ENCODE measurements around the gene PPP2R3B. TPM values are rescaled to one million over a fixed set of nuclear protein-coding genes. Genes with fewer than 3 reads are reported as not detected.

Gene PPP2R3B
- total RNA-seq, 1 donor from 2014 or later = 15.4 TPM

DNA sequence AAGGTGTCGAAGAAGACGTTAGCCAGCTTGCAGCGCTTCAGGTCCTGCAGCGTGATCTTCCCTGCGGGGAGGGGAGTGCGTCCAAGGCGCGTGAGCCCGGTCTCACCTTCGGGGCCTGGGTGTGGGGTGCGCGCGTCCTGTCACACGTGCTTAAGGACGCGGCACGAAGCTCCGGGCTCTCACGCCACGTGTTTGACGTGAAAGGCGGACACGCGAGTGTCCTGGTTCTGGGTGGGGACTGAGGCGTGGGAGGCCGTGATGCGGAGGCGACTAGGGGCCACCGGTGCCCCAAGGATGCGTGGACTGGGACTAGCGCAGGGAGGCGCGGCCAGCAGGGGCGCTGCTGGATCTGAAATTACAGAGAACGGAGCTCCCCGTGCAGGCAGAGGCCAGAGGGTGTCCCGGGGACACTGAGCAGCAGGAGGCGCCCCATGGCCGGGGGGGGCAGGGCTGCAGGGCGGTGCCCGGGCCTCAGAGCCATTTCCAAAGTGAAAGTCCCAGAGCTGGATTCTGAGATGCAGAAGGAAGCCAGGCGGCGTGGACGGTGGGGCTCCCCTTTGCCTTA lies 47.8 kb downstream of the PPP2R3B start:
- peaks cover 37% of the 10 kb centered on the region for H3K36me3 Mint-ChIP-seq (ENCODE audit: low read depth)
- intact Hi-C loops (cut with micrococcal nuclease) = no loop called here
- CTCF ChIA-PET = no interaction called here

DNA sequence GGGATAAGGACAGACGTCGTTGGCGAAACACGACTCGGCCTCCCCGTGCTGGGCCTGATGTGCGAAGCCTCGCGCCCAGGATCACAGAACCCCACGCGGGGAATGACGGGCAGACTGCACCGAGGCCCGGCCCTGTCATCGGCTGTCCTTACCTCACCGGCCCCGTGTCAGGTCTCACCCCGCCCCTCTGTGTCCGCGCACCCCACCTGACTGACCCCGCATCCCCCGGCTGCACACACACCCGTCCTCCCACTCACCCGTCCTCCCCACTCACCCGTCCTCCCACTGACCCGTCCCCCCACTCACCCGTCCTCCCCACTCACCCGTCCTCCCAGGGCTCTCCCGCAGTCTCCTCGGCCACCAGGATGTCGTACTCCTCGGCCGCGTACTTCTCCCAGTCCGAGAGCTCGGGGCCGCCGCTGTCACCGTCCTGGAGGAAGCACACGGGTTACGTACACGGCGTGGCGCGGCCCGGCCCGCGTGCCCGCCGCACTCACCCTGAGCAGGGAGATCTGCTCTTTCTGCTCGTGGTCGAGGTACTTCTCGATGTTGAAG lies 48.3 kb downstream of the PPP2R3B start:
- Mint-ChIP-seq H3K36me3 (ENCODE audit: low read depth) (peaks cover 37% of the 10 kb centered on the region), H3K4me1 (no peaks in the 10 kb centered on the region), H3K27me3 (no peaks in the 10 kb centered on the region), H3K9me3 (no peaks in the 10 kb centered on the region), H3K4me3 (no peak overlapping the region), H3K27ac (no peak overlapping the region)
- no peak for DNase-seq
- TF ChIP-seq, protein P1, sequence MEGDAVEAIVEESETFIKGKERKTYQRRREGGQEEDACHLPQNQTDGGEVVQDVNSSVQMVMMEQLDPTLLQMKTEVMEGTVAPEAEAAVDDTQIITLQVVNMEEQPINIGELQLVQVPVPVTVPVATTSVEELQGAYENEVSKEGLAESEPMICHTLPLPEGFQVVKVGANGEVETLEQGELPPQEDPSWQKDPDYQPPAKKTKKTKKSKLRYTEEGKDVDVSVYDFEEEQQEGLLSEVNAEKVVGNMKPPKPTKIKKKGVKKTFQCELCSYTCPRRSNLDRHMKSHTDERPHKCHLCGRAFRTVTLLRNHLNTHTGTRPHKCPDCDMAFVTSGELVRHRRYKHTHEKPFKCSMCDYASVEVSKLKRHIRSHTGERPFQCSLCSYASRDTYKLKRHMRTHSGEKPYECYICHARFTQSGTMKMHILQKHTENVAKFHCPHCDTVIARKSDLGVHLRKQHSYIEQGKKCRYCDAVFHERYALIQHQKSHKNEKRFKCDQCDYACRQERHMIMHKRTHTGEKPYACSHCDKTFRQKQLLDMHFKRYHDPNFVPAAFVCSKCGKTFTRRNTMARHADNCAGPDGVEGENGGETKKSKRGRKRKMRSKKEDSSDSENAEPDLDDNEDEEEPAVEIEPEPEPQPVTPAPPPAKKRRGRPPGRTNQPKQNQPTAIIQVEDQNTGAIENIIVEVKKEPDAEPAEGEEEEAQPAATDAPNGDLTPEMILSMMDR (IDR thresholded peaks at IDR 0.05) = no peak
- POLR2A ChIA-PET = no interaction called here
- no peak for ATAC-seq (ENCODE audit: low read depth)
- intact Hi-C loops (cut with micrococcal nuclease) = no loop called here
- CTCF ChIA-PET = no interaction called here

More for the DNA sequence above, 47.8 kb downstream of the PPP2R3B start:
- H3K4me3 Mint-ChIP-seq = no peak overlapping the region
- no peaks in the 10 kb centered on the region for H3K9me3 Mint-ChIP-seq
- H3K27me3 Mint-ChIP-seq = no peaks in the 10 kb centered on the region
- no peak overlapping the region for H3K27ac Mint-ChIP-seq
- TF ChIP-seq, protein P1 (IDR thresholded peaks at IDR 0.05) = no peak
- POLR2A ChIA-PET = no interaction called here
- ATAC-seq (ENCODE audit: low read depth) (no peak), DNase-seq (no peak)
- no peaks in the 10 kb centered on the region for H3K4me1 Mint-ChIP-seq

DNA sequence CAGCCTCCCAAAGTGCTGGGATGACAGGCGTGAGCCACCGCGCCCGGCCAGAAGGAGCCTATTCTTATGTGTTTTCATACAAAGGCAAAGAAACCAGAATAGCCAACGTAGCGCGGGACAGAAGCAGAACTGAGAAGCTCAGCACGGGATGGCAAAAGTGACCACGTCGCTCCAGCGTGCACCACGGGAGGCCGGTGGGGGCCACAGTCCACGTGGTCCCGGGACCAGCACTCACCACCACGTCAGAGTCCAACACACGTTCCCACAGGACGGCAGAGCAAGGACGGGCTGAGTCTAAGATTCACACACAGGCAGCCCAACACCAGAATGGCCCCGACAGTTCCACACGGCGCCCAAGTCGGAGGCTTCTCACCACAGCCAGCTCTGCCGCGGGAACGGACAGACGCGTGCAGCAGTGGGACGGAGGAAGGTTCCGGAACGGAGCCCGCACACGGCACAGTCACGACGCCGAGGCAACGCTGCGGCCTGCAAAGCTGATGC lies 49.3 kb downstream of the PPP2R3B start:
- TF ChIP-seq, protein P1 (IDR thresholded peaks at IDR 0.05) = no peak
- DNase-seq = no peak
- no peak overlapping the region for H3K4me3 Mint-ChIP-seq
- ChIA-PET CTCF (no interaction called here), POLR2A (no interaction called here)
- no peak for ATAC-seq (ENCODE audit: low read depth)
- intact Hi-C loops (cut with micrococcal nuclease) = no loop called here
- H3K9me3 Mint-ChIP-seq = no peaks in the 10 kb centered on the region
- H3K27me3 Mint-ChIP-seq = no peaks in the 10 kb centered on the region
- H3K27ac Mint-ChIP-seq = no peak overlapping the region
- peaks cover 37% of the 10 kb centered on the region for H3K36me3 Mint-ChIP-seq (ENCODE audit: low read depth)
- no peaks in the 10 kb centered on the region for H3K4me1 Mint-ChIP-seq

DNA sequence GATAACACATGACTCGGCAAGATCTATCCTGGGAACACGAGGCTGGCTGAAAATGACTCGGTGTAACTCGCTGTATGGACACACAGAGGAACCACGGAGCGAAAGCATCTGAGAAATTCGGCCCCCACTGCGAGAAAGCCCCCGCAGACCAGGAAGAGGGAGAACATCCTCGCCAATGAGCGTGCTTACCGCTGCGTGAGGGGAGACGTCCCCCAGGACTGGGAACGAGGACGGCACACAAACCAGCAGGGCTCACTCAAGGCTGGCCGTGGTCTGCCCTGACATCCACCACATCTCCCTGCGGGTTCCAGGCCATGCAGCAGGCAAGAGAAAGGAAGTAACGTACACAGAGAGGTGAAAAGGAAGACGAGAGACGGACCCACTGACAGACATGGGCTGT lies 50.5 kb downstream of the PPP2R3B start:
- Mint-ChIP-seq H3K4me3 (no peak overlapping the region), H3K27ac (no peak overlapping the region), H3K36me3 (ENCODE audit: low read depth) (peaks cover 33% of the 10 kb centered on the region), H3K9me3 (no peaks in the 10 kb centered on the region), H3K27me3 (no peaks in the 10 kb centered on the region), H3K4me1 (peaks cover 4% of the 10 kb centered on the region)
- no peak for ATAC-seq (ENCODE audit: low read depth)
- DNase-seq = no peak
- intact Hi-C loops (cut with micrococcal nuclease) = no loop called here
- POLR2A ChIA-PET = no interaction called here
- CTCF ChIA-PET = no interaction called here
- TF ChIP-seq, protein P1 (IDR thresholded peaks at IDR 0.05) = no peak

DNA sequence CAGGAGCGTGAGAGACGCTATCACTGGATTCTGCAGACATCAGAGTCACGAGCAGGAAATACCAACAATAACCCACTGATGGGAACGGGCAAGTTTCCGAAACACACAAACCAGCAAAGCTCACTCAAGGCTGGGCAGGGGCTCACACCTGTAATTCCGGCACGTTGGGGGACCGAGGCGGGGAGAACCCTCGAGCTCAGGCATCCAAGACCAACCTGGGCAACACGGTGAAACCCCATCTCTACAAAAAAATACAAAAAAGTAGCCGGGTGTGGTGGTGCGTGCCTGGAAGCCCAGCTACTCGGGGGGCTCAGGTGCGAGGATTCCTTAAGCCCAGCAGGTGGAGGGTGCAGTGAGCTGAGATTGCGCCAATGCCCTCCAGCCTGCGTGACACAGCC lies 51.0 kb downstream of the PPP2R3B start:
- Mint-ChIP-seq H3K4me3 (no peak overlapping the region), H3K27ac (no peak overlapping the region), H3K27me3 (no peaks in the 10 kb centered on the region), H3K4me1 (peaks cover 4% of the 10 kb centered on the region), H3K9me3 (no peaks in the 10 kb centered on the region), H3K36me3 (ENCODE audit: low read depth) (peaks cover 31% of the 10 kb centered on the region)
- CTCF ChIA-PET = no interaction called here
- POLR2A ChIA-PET = no interaction called here
- intact Hi-C loops (cut with micrococcal nuclease) = no loop called here
- DNase-seq (no peak), ATAC-seq (ENCODE audit: low read depth) (no peak)
- TF ChIP-seq, protein P1 (IDR thresholded peaks at IDR 0.05) = no peak

Data from activated B cell treated with CpG ODN at 0.5 μM for 24 hours (primary cell).